HEK293T (cell line): Measurements from ENCODE around the gene SRGAP3.

Experiments used
- ARNT ChIP-seq: fragments of 450-650 bp; IDR thresholded peaks from 2 replicates; pipeline ENCODE4 v1.6.1; 2017; ENCODE audit warnings: mild to moderate bottlenecking
- BHLHE40 ChIP-seq: fragments of 450-650 bp; IDR thresholded peaks from 2 replicates; pipeline ENCODE4 v1.6.1; 2016; ENCODE audit warnings: mild to moderate bottlenecking, moderate library complexity, borderline replicate concordance
- CTBP1 ChIP-seq: fragments of 450-650 bp; IDR thresholded peaks from 2 replicates; pipeline ENCODE4 v1.6.1; 2016; ENCODE audit warnings: borderline replicate concordance
- ELF4 ChIP-seq: fragments of 450-650 bp; IDR thresholded peaks from 2 replicates; pipeline ENCODE4 v1.6.1; 2017; ENCODE audit warnings: antibody characterized with exemption
- FOXA1 ChIP-seq: fragments of 450-650 bp; IDR thresholded peaks from 2 replicates; pipeline ENCODE4 v1.6.1; 2016; ENCODE audit warnings: mild to moderate bottlenecking
- FOXK2 ChIP-seq: fragments of 450-650 bp; IDR thresholded peaks from 2 replicates; pipeline ENCODE4 v1.6.1; 2016; ENCODE audit warnings: mild to moderate bottlenecking
- FOXM1 ChIP-seq: fragments of 450-650 bp; IDR thresholded peaks from 2 replicates; pipeline ENCODE4 v1.6.1; 2017; ENCODE audit warnings: mild to moderate bottlenecking, borderline replicate concordance
- HDGF ChIP-seq: fragments of 450-650 bp; IDR thresholded peaks from 2 replicates; pipeline ENCODE4 v1.6.1; 2017; ENCODE audit warnings: antibody characterized with exemption, borderline replicate concordance
- SP1 ChIP-seq: fragments of 450-650 bp; IDR thresholded peaks from 2 replicates; pipeline ENCODE4 v1.6.1; 2017
- TARDBP ChIP-seq: fragments of 450-650 bp; IDR thresholded peaks from 2 replicates; pipeline ENCODE4 v1.6.1; 2016
- ZNF384 ChIP-seq: fragments of 450-650 bp; IDR thresholded peaks from 2 replicates; pipeline ENCODE4 v1.6.1; 2016

- TF ChIP-seq FOXA1 (no peak), ELF4 (no peak), TARDBP (no peak), BHLHE40 (no peak), HDGF (no peak), ZNF384 (no peak), FOXM1 (no peak), CTBP1 (no peak), SP1 (no peak), FOXK2 (no peak), ARNT (no peak)
Measured at GRCh38 chr3:8967553-8967952, 281.9 kb downstream of the SRGAP3 start.
